ENCODE measurements around the gene DPP10.

- no peak for TF ChIP-seq CTCF (IDR thresholded peaks at IDR 0.05)
- TF ChIP-seq POLR2AphosphoS5 (IDR thresholded peaks at IDR 0.05): no peak
- no peak for TF ChIP-seq EP300 (IDR thresholded peaks at IDR 0.05)
- no peak for TF ChIP-seq POLR2A (IDR thresholded peaks at IDR 0.05)
Observed at GRCh38 chr2:114797942-114798341, 355.5 kb downstream of the DPP10 start.

All from sigmoid colon (tissue), 4 donors.